Activated CD8-positive, alpha-beta memory T cell treated with anti-CD3 and anti-CD28 coated beads, Interleukin-2, amount 10 ng/mL, durations not matched to agents 7 days and 5 days (primary cell): ENCODE data around the gene MOBP. TPM values are rescaled to one million over a fixed set of nuclear protein-coding genes. Genes with fewer than 3 reads are reported as not detected.
A peak's percentile ranks its signal among the peaks of the same experiment; 100 is the strongest.
"Not testable (repeated sequence)": the region's sequence is repeated elsewhere in the genome, so short reads cannot be mapped to it uniquely, and the experiment has no call there.

Experiments used
- ATAC-seq: fragments of 150-1000 bp; cut with Tn5 transposase; one replicate; pipeline ENCODE4 v1.10.0; 2021; ENCODE audit warnings: moderate library complexity
- CTCF ChIA-PET: fragments of 350-600 bp; sonication (Branson Sonifier 250); formaldehyde crosslinking; loops from one replicate; lab custom pipeline; 2021; ENCODE audit warnings: antibody characterized with exemption; lab: Charles Lee
- DNase-seq: peaks from one replicate; pipeline ENCODE4 v3.0.0-alpha.2; 2020
- H3K27ac Mint-ChIP-seq: one replicate; pipeline ENCODE4 v1.8.0; 2021; ENCODE audit warnings: mild to moderate bottlenecking, mixed read lengths
- H3K27me3 Mint-ChIP-seq: one replicate; pipeline ENCODE4 v1.8.0; 2021; ENCODE audit warnings: mixed read lengths
- H3K36me3 Mint-ChIP-seq: one replicate; pipeline ENCODE4 v1.8.0; 2021; ENCODE audit warnings: mild to moderate bottlenecking, mixed read lengths
- H3K4me1 Mint-ChIP-seq: one replicate; pipeline ENCODE4 v1.8.0; 2021; ENCODE audit warnings: mixed read lengths
- H3K4me3 Mint-ChIP-seq: one replicate; pipeline ENCODE4 v1.8.0; 2021; ENCODE audit warnings: mild to moderate bottlenecking, moderate library complexity, mixed read lengths
- H3K9me3 Mint-ChIP-seq: one replicate; pipeline ENCODE4 v1.8.0; 2022; ENCODE audit warnings: low read depth, mixed read lengths
- total RNA-seq, 2 experiments: library from RNA; stranded (reverse); gene quantifications; one replicate each; pipeline ENCODE4 v1.2.3, GENCODE V29; 2021

MOBP gene
- total RNA-seq, 2 experiments from 2014 or later = not detected

GRCh38 chr3:39438880-39439279 is 28.6 kb upstream of the MOBP start:
- Mint-ChIP-seq H3K36me3 (no peaks in the 10 kb centered on the region), H3K4me3 (no peak overlapping the region), H3K4me1 (peaks cover 3% of the 10 kb centered on the region), H3K27me3 (no peaks in the 10 kb centered on the region), H3K27ac (no peak overlapping the region), H3K9me3 (no peaks in the 10 kb centered on the region)
- DNase-seq (no peak), ATAC-seq (no peak)
- CTCF ChIA-PET = interaction anchor here (1.8 kb wide), 1 partner anchor 9 kb away, joined by 5 read pairs; no protein-coding TSS in a partner anchor

- peaks cover 4% of the 10 kb centered on the region for H3K27me3 Mint-ChIP-seq
- no peaks in the 10 kb centered on the region for H3K9me3 Mint-ChIP-seq
- H3K27ac Mint-ChIP-seq = no peak overlapping the region
- no peaks in the 10 kb centered on the region for H3K4me1 Mint-ChIP-seq
- no peaks in the 10 kb centered on the region for H3K36me3 Mint-ChIP-seq
- ATAC-seq (no peak), DNase-seq (no peak)
- no peak overlapping the region for H3K4me3 Mint-ChIP-seq
- CTCF ChIA-PET = no interaction called here
These were observed 27.2 kb upstream of the MOBP start for GRCh38 chr3:39440316-39440715.

- Mint-ChIP-seq H3K36me3 (no peaks in the 10 kb centered on the region), H3K27ac (no peak overlapping the region), H3K4me3 (no peak overlapping the region), H3K9me3 (no peaks in the 10 kb centered on the region), H3K4me1 (peaks cover 2% of the 10 kb centered on the region), H3K27me3 (peaks cover 13% of the 10 kb centered on the region)
- ATAC-seq (no peak), DNase-seq (no peak)
- CTCF ChIA-PET = interaction anchor here (1.5 kb wide), 1 partner anchor 55 kb away, joined by 3 read pairs; no protein-coding TSS in a partner anchor
These were observed 23.9 kb upstream of the MOBP start for GRCh38 chr3:39443530-39443929.

- Mint-ChIP-seq H3K27me3 (peaks cover 20% of the 10 kb centered on the region), H3K9me3 (no peaks in the 10 kb centered on the region), H3K4me1 (peaks cover 2% of the 10 kb centered on the region), H3K36me3 (no peaks in the 10 kb centered on the region), H3K27ac (no peak overlapping the region), H3K4me3 (no peak overlapping the region)
- CTCF ChIA-PET = interaction anchor here (0.6 to 4.6 kb wide), 6 partner anchors 10 to 52 kb away, joined by 3 to 82 read pairs (median 8); no protein-coding TSS in a partner anchor
- DNase-seq = no peak
- no peak for ATAC-seq
These were observed 21.6 kb upstream of the MOBP start for GRCh38 chr3:39445927-39446326.

- no peaks in the 10 kb centered on the region for H3K36me3 Mint-ChIP-seq
- no peak overlapping the region for H3K4me3 Mint-ChIP-seq
- peaks cover 22% of the 10 kb centered on the region for H3K27me3 Mint-ChIP-seq
- no peaks in the 10 kb centered on the region for H3K9me3 Mint-ChIP-seq
- no peak overlapping the region for H3K27ac Mint-ChIP-seq
- CTCF ChIA-PET = interaction anchor here (0.6 to 4.6 kb wide), 11 partner anchors 10 to 52 kb away, joined by 3 to 82 read pairs (median 7); no protein-coding TSS in a partner anchor
- DNase-seq = no peak
- ATAC-seq = no peak
- peaks cover 2% of the 10 kb centered on the region for H3K4me1 Mint-ChIP-seq
These were observed 21.0 kb upstream of the MOBP start for GRCh38 chr3:39446444-39446843.

GRCh38 chr3:39447637-39448483 is 19.6 kb upstream of the MOBP start:
- Mint-ChIP-seq H3K4me3 (no peak overlapping the region), H3K27me3 (peaks cover 27% of the 10 kb centered on the region), H3K36me3 (no peaks in the 10 kb centered on the region), H3K9me3 (no peaks in the 10 kb centered on the region), H3K4me1 (peaks cover 2% of the 10 kb centered on the region), H3K27ac (no peak overlapping the region)
- CTCF ChIA-PET = interaction anchor here (0.7 to 4.6 kb wide), 20 partner anchors 9 to 733 kb away, joined by 3 to 82 read pairs (median 6); no protein-coding TSS in a partner anchor
- peak; percentile 71 for DNase-seq
- ATAC-seq = peak; percentile 84

GRCh38 chr3:39448506-39449233 is 18.8 kb upstream of the MOBP start:
- H3K9me3 Mint-ChIP-seq = no peaks in the 10 kb centered on the region
- H3K36me3 Mint-ChIP-seq = no peaks in the 10 kb centered on the region
- DNase-seq = no peak
- CTCF ChIA-PET = interaction anchor here (1.1 to 4.6 kb wide), 9 partner anchors 13 to 58 kb away, joined by 3 to 82 read pairs (median 7); no protein-coding TSS in a partner anchor
- H3K4me3 Mint-ChIP-seq = no peak overlapping the region
- H3K27ac Mint-ChIP-seq = no peak overlapping the region
- no peak for ATAC-seq
- peaks cover 32% of the 10 kb centered on the region for H3K27me3 Mint-ChIP-seq
- H3K4me1 Mint-ChIP-seq = peaks cover 2% of the 10 kb centered on the region

- peaks cover 2% of the 10 kb centered on the region for H3K4me1 Mint-ChIP-seq
- no peaks in the 10 kb centered on the region for H3K9me3 Mint-ChIP-seq
- H3K36me3 Mint-ChIP-seq = no peaks in the 10 kb centered on the region
- ATAC-seq (no peak), DNase-seq (no peak)
- H3K4me3 Mint-ChIP-seq = no peak overlapping the region
- peaks cover 39% of the 10 kb centered on the region for H3K27me3 Mint-ChIP-seq
- CTCF ChIA-PET = interaction anchor here (1.7 to 4.6 kb wide), 2 partner anchors 18 to 48 kb away, joined by 4 to 82 read pairs; no protein-coding TSS in a partner anchor
- H3K27ac Mint-ChIP-seq = no peak overlapping the region
These were observed 17.7 kb upstream of the MOBP start for GRCh38 chr3:39449796-39450195.

GRCh38 chr3:39453134-39453533 is 14.3 kb upstream of the MOBP start:
- no peak overlapping the region for H3K27ac Mint-ChIP-seq
- H3K27me3 Mint-ChIP-seq = peaks cover 32% of the 10 kb centered on the region
- H3K4me1 Mint-ChIP-seq = no peaks in the 10 kb centered on the region
- no peak for DNase-seq
- no peaks in the 10 kb centered on the region for H3K36me3 Mint-ChIP-seq
- H3K4me3 Mint-ChIP-seq = no peak overlapping the region
- CTCF ChIA-PET = no interaction called here
- no peaks in the 10 kb centered on the region for H3K9me3 Mint-ChIP-seq
- no peak for ATAC-seq

- ATAC-seq, H3K4me3 Mint-ChIP-seq, H3K36me3 Mint-ChIP-seq, H3K9me3 Mint-ChIP-seq, H3K4me1 Mint-ChIP-seq, DNase-seq, H3K27ac Mint-ChIP-seq: not testable (repeated sequence)
- peaks cover 32% of the 10 kb centered on the region for H3K27me3 Mint-ChIP-seq
- CTCF ChIA-PET = interaction anchor here (0.7 kb wide), 1 partner anchor 33 kb away, joined by 3 read pairs; no protein-coding TSS in a partner anchor
These were observed 13.6 kb upstream of the MOBP start for GRCh38 chr3:39453872-39454271.

GRCh38 chr3:39454591-39455217 is 12.8 kb upstream of the MOBP start:
- no peak overlapping the region for H3K27ac Mint-ChIP-seq
- DNase-seq (no peak), ATAC-seq (no peak)
- H3K9me3 Mint-ChIP-seq = no peaks in the 10 kb centered on the region
- no peaks in the 10 kb centered on the region for H3K4me1 Mint-ChIP-seq
- H3K36me3 Mint-ChIP-seq = no peaks in the 10 kb centered on the region
- H3K27me3 Mint-ChIP-seq = peaks cover 29% of the 10 kb centered on the region
- no peak overlapping the region for H3K4me3 Mint-ChIP-seq
- CTCF ChIA-PET = interaction anchor here (0.7 kb wide), 1 partner anchor 32 kb away, joined by 3 read pairs; no protein-coding TSS in a partner anchor

GRCh38 chr3:39456159-39456558 is 11.3 kb upstream of the MOBP start:
- Mint-ChIP-seq H3K27ac (no peak overlapping the region), H3K27me3 (peaks cover 32% of the 10 kb centered on the region), H3K9me3 (no peaks in the 10 kb centered on the region), H3K36me3 (no peaks in the 10 kb centered on the region), H3K4me1 (no peaks in the 10 kb centered on the region), H3K4me3 (no peak overlapping the region)
- CTCF ChIA-PET = interaction anchor here (2.4 kb wide), 1 partner anchor 10 kb away, joined by 9 read pairs; no protein-coding TSS in a partner anchor
- no peak for DNase-seq
- no peak for ATAC-seq

GRCh38 chr3:39457361-39457760 is 10.1 kb upstream of the MOBP start:
- Mint-ChIP-seq H3K4me1 (no peaks in the 10 kb centered on the region), H3K27ac (no peak overlapping the region), H3K4me3 (no peak overlapping the region), H3K27me3 (peaks cover 31% of the 10 kb centered on the region), H3K36me3 (no peaks in the 10 kb centered on the region), H3K9me3 (no peaks in the 10 kb centered on the region)
- CTCF ChIA-PET = interaction anchor here (2.4 kb wide), 1 partner anchor 11 kb away, joined by 9 read pairs; no protein-coding TSS in a partner anchor
- no peak for DNase-seq
- no peak for ATAC-seq
